Stomach (tissue), 9 donors: ENCODE results near the gene XYLT1. TPM values are rescaled to one million over a fixed set of nuclear protein-coding genes. Genes with fewer than 3 reads are reported as not detected.

ENCODE experiments used
- DNase-seq, 2 donors: peaks; one replicate each; pipeline versions ENCODE4 v3.0.0 to v3.0.0-alpha.2; 2013 to 2019
- H3K27ac ChIP-seq, 5 donors: fragments of 200-600 bp in 4 of 5; sonication (generic) in 4 of 5; one replicate each; pipeline ENCODE4 v1.5.1; 2013 to 2019; ENCODE audit warnings: mild to moderate bottlenecking in 1 of 5, moderate library complexity in 1 of 5
- H3K27me3 ChIP-seq, 3 donors: fragments of 200-600 bp; sonication (generic); one replicate each; pipeline ENCODE4 v1.5.1; 2017 to 2019; ENCODE audit warnings: mixed run types in 1 of 3
- H3K36me3 ChIP-seq, 4 donors: fragments of 200-600 bp; sonication (generic); 1 replicate in 3 of 4; 2 replicates in 1 of 4; pipeline ENCODE4 v1.5.1; 2016 to 2019
- H3K4me1 ChIP-seq, 4 donors: fragments of 200-600 bp; sonication (generic); one replicate each; pipeline ENCODE4 v1.5.1; 2016 to 2019
- H3K4me3 ChIP-seq, 4 donors: fragments of 200-600 bp; sonication (generic) in 3 of 4; one replicate each; pipeline ENCODE4 v1.5.1; 2016 to 2019; ENCODE audit warnings: mild to moderate bottlenecking in 1 of 4
- H3K9me3 ChIP-seq, 4 donors: fragments of 200-600 bp; sonication (generic); one replicate each; pipeline ENCODE4 v1.5.1; 2016 to 2019
- CTCF ChIP-seq, 7 experiments: fragments of 450-650 bp in 4 of 7; fragments of 200-600 bp in 3 of 7; sonication (generic) in 3 of 7; IDR thresholded peaks; one replicate each; pipeline ENCODE4 v1.5.1; 2016 to 2019; ENCODE audit warnings: antibody characterized with exemption in 7 of 7, control low read depth in 2 of 7, mild to moderate bottlenecking in 1 of 7
- EP300 ChIP-seq: sonication (generic); formaldehyde crosslinking; IDR thresholded peaks from one replicate; pipeline ENCODE4 v1.6.1; 2017; ENCODE audit warnings: antibody characterized with exemption
- POLR2A ChIP-seq, 4 donors: fragments of 450-650 bp; IDR thresholded peaks; one replicate each; pipeline ENCODE4 v1.6.1; 2016; ENCODE audit warnings: antibody characterized with exemption in 4 of 4, control low read depth in 2 of 4, mild to moderate bottlenecking in 1 of 4, moderate library complexity in 1 of 4
- POLR2AphosphoS5 ChIP-seq, 3 donors: sonication (generic); formaldehyde crosslinking; IDR thresholded peaks; one replicate each; pipeline ENCODE4 v1.6.1; 2016; ENCODE audit warnings: antibody characterized with exemption in 3 of 3
- WGBS, 5 donors: extraction: QIAGEN DNeasy Blood & Tissue Kit in 3 of 5; methylation state at CpG; one replicate each; pipeline versions ENCODE4 v1.1.5 to v1.1.7; 2013 to 2018; 5-methylcytosine and 5-hydroxymethylcytosine counted together
- intact Hi-C: fragments of 100-400 bp; cut with DNase I; formaldehyde crosslinking; loops from one replicate; pipeline ENCODE4 v1.15.1; 2023; ENCODE audit warnings: low total_unique reads
- polyA plus RNA-seq, 3 donors: library from polyadenylated mRNA; stranded (reverse); fragments of 200-250 nt; gene quantifications; one replicate each; pipeline ENCODE4 v1.2.3, GENCODE V29; 2013
- total RNA-seq, 5 donors: library from RNA; depleted of rRNA; stranded (reverse); fragments of >200 nt; gene quantifications; one replicate each; pipeline versions ENCODE4 v1.1.0 to v1.2.3, GENCODE V29; 2014 to 2016
- donor health status: healthy with polysubstance abuse.
- donor health status: Bipolar disorder and iron deficiency.
- donor health status: healthy.

The XYLT1 gene
- total and polyA plus RNA-seq, 8 donors = 0.87 to 59.5 (median 9.5) TPM

GRCh38 chr16:17193566-17194100, 277.1 kb downstream of the XYLT1 start:
- no peak for DNase-seq
- WGBS, 5 donors = 85 to 94% (median 87%) methylated on average over 6 of the region's 6 CpGs
- TF ChIP-seq POLR2AphosphoS5 (IDR thresholded peaks at IDR 0.05) = no peak
- TF ChIP-seq POLR2A (IDR thresholded peaks at IDR 0.05) = no peak
- no peak for TF ChIP-seq CTCF (IDR thresholded peaks at IDR 0.05)
- no peak for TF ChIP-seq EP300
- no peak overlapping the region for H3K4me3 ChIP-seq
- intact Hi-C loops = no loop called here
- no peaks in the 10 kb centered on the region for H3K4me1 ChIP-seq
- H3K36me3 ChIP-seq = peaks cover 0 to 64% (median 42%) of the 10 kb centered on the region in 4 donors
- H3K9me3 ChIP-seq = no peaks in the 10 kb centered on the region
- no peaks in the 10 kb centered on the region for H3K27me3 ChIP-seq
- no peak overlapping the region for H3K27ac ChIP-seq

DNA sequence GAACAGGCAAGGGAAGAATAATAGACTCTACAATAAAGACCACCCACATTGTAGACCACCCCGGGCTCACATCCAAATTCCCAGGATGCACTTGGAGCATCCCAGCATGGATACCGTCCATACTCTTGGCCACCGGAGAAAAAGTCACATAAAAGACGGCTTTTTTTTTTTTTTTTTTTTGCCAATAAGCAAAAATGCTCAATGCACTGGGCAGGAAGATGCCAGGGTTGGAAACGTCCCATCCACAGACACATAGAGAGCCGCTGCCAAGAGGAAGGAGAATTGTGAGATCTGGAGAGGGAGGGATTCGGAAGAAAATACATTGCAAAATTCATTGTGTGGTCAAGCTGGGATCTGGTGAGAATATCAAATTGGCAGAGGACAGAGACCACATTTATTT, 286.7 kb downstream of the XYLT1 start:
- TF ChIP-seq EP300 (no peak), POLR2A (IDR thresholded peaks at IDR 0.05) (no peak), POLR2AphosphoS5 (IDR thresholded peaks at IDR 0.05) (no peak), CTCF (IDR thresholded peaks at IDR 0.05) (no peak)
- H3K27me3 ChIP-seq = no peaks in the 10 kb centered on the region
- no peaks in the 10 kb centered on the region for H3K9me3 ChIP-seq
- intact Hi-C loops = no loop called here
- H3K4me1 ChIP-seq = no peaks in the 10 kb centered on the region
- H3K4me3 ChIP-seq = no peak overlapping the region
- peaks cover 0 to 21% (median 4%) of the 10 kb centered on the region in 4 donors for H3K36me3 ChIP-seq
- H3K27ac ChIP-seq = no peak overlapping the region
- DNase-seq = no peak
- 83 to 93% (median 89%) methylated on average over 7 of the region's 7 CpGs for WGBS, 5 donors

DNA sequence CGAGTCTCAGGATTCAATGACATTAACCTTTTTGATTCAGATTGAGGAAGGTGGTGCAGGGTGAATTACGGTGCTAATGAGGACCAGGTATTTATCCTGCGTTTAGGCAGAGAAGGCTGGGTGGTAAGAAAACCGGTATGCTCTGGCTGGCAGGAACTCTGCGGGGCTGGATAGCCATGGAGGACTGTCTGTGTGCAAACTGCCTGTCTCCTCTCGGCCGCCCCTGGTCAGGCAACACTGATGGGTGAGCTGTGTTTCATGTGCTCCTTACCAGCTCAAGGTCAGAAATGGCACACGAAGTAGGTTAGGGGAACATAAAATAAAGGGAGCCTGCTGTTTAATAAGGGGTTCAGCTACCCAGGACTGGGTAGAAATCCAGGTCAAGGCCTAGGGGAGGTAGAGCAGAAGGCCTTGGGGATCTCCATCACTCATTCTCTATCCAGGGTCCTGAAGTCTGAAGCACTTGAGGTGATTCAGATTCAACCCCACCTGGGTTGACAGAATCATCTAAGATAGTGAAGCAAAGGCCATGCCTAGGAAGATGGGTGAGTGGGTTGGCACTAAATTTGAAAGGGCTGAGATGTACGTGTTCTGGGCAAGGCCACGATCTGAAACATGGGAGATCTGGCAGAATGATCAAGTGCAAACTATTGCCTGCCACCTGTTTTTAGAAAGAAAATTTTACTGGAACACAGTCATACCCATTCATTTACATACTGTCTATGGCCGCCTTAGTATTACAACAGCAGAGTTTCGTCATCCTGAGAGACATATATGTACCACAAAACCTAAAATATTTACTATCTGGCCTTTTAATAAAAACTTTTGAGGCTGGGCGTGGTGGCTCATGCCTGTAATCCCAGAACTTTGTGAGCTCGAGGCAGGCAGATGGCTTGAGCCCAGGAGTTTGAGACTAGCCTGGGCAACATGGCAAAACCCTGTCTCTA, 292.5 kb downstream of the XYLT1 start:
- Histone ChIP-seq H3K27ac (no peak overlapping the region), H3K36me3 (peaks cover 0 to 18% (median 7%) of the 10 kb centered on the region in 4 donors), H3K27me3 (no peaks in the 10 kb centered on the region), H3K4me1 (no peaks in the 10 kb centered on the region), H3K9me3 (no peaks in the 10 kb centered on the region), H3K4me3 (no peak overlapping the region)
- TF ChIP-seq EP300 (no peak), CTCF (IDR thresholded peaks at IDR 0.05) (no peak), POLR2A (IDR thresholded peaks at IDR 0.05) (no peak), POLR2AphosphoS5 (IDR thresholded peaks at IDR 0.05) (no peak)
- WGBS, 5 donors = 79 to 85% (median 81%) methylated on average over 14 of the region's 14 CpGs
- DNase-seq = no peak
- intact Hi-C loops = no loop called here

DNA sequence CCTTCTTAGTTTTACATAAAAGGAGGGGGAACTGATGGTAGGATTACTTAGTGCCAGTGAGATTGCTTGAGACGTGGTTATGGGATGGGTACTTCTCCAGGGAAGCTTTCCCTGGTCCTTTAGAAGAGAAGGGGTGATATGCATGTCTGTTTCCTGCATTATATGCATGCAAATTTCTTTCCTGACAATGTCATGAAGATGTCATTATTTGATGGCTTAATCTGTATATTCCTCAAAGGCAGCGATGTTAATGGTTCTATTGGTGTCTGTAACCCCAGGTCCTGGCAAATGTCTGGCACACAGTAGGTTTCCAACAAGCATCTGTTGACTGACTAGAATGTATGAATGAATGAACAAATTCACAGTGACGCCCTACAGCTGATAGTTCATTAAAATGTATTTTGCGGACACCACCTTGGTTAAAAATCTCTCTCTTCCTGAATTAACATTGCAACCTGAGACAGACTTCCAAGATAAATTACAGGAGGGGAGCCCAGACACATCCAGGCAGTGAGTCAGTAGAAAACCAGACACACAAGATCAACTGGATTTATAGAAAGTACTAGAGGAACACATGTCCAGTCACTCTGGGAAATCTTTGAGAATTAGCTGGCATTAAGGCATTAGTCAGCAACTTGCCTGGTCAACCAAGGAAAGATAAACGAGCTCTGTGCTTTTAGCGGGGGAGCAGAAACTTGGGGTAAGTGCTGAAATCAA, 293.4 kb downstream of the XYLT1 start:
- no peak for TF ChIP-seq POLR2A (IDR thresholded peaks at IDR 0.05)
- no peaks in the 10 kb centered on the region for H3K9me3 ChIP-seq
- no peaks in the 10 kb centered on the region for H3K27me3 ChIP-seq
- peaks cover 0 to 15% (median 7%) of the 10 kb centered on the region in 4 donors for H3K36me3 ChIP-seq
- no peak overlapping the region for H3K27ac ChIP-seq
- intact Hi-C loops = no loop called here
- no peaks in the 10 kb centered on the region for H3K4me1 ChIP-seq
- no peak overlapping the region for H3K4me3 ChIP-seq
- WGBS, 5 donors = 62 to 84% (median 74%) methylated on average over 6 of the region's 6 CpGs
- no peak for DNase-seq
